ENCODE measurements around the gene ZFP28. TPM values are rescaled to one million over a fixed set of nuclear protein-coding genes. Genes with fewer than 3 reads are reported as not detected.

ZFP28 gene
- total RNA-seq, 2 experiments from 2014 or later = 4.2 to 4.7 TPM

DNA sequence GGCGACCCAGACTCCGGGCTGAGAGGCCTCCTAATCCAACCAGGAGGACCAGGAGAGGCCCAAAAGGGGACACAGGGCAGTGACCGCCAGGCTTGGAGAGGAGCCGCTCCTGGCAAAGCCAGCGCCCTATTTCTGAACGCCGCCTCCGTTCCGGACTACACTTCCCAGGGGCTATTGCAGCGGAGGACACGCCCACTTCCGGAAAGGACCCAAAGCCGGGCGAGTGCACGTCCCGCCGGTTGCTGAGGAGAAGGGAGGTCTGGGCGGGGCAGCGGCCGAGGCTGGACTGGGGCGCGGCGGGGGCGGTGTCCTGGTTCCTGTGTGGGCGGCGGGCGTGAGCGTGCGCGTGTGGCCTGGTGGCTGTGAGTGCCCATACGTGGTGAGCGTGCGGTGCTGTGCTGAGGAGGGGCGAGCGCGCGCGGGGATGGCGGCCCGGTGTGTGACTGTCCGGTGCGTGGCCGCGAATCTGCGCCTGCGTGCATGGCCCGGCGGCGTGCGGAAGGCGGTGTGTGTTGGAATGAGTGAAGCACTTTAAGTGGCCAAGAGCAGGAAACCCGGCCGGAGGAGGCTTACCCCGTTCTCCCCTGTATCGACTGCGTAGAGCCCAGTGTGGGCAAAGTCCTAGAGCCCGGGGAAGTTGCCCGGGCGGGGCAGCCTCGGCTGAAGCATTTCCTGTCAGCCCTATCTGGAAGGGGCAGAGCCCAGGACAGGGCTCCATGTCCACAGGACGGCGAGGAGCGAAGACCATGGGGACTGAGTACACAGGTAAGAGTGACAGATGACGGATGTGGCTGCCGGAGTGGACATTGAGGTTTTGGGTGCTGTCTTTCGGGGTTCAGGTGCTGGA is 28.7 kb downstream of the ZFP28 start, which contains the start of gene ZNF470:
Gene ZNF470 (plus strand): TSS at position 195 of the 847 bp plus-strand sequence. CDS start 2,844 bp downstream, outside the sequence.
- Mint-ChIP-seq H3K4me3 (peak within 1 kb of the TSS; percentile 93), H3K9me3 (ENCODE audit: low read depth) (peaks cover 30% of the 10 kb centered on the region), H3K36me3 (peaks cover 60% of the 10 kb centered on the region), H3K27ac (peak within 1 kb of the TSS; percentile 87), H3K27me3 (no peaks in the 10 kb centered on the region), H3K4me1 (peaks cover 15% of the 10 kb centered on the region)
- ATAC-seq (peak; percentile 98), DNase-seq (peak; percentile 95)
- CTCF ChIA-PET = interaction anchor here (0.8 kb wide), 1 partner anchor 29 kb away, joined by 4 read pairs; the partner anchor contains the start of gene ZFP28

GRCh38 chr19:56572589-56572988 is 33.8 kb downstream of the ZFP28 start:
- H3K9me3 Mint-ChIP-seq (ENCODE audit: low read depth) = peaks cover 46% of the 10 kb centered on the region

DNA sequence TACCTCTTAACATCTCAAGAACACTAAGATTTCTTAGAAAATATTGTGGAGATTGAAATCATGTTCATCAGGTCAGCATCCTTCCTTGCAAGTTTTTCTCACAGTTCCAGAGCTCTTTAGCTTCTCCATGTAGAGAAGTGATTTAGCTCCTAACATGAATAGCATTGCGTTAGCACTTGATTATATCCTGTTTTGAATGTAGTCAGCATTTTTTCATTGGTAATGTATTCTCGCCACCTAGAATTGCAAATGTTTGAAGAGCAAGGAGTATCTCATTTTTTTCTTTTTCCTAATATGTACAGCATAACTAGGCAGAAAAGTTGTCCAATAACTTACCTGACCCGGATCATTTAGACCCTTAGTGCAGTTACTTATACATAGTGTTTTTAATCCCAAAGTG is 35.2 kb downstream of the ZFP28 start:
- DNase-seq (no peak), ATAC-seq (no peak)
- Mint-ChIP-seq H3K4me1 (no peaks in the 10 kb centered on the region), H3K27me3 (no peaks in the 10 kb centered on the region), H3K36me3 (peaks cover 73% of the 10 kb centered on the region), H3K4me3 (no peak overlapping the region), H3K9me3 (ENCODE audit: low read depth) (peaks cover 56% of the 10 kb centered on the region), H3K27ac (no peak overlapping the region)
- CTCF ChIA-PET = no interaction called here

More at GRCh38 chr19:56572589-56572988, 33.8 kb downstream of the ZFP28 start:
- no peak for DNase-seq
- Mint-ChIP-seq H3K4me3 (no peak overlapping the region), H3K4me1 (peaks cover 6% of the 10 kb centered on the region), H3K36me3 (peaks cover 75% of the 10 kb centered on the region), H3K27ac (no peak overlapping the region), H3K27me3 (no peaks in the 10 kb centered on the region)
- CTCF ChIA-PET = no interaction called here
- ATAC-seq = no peak

DNA sequence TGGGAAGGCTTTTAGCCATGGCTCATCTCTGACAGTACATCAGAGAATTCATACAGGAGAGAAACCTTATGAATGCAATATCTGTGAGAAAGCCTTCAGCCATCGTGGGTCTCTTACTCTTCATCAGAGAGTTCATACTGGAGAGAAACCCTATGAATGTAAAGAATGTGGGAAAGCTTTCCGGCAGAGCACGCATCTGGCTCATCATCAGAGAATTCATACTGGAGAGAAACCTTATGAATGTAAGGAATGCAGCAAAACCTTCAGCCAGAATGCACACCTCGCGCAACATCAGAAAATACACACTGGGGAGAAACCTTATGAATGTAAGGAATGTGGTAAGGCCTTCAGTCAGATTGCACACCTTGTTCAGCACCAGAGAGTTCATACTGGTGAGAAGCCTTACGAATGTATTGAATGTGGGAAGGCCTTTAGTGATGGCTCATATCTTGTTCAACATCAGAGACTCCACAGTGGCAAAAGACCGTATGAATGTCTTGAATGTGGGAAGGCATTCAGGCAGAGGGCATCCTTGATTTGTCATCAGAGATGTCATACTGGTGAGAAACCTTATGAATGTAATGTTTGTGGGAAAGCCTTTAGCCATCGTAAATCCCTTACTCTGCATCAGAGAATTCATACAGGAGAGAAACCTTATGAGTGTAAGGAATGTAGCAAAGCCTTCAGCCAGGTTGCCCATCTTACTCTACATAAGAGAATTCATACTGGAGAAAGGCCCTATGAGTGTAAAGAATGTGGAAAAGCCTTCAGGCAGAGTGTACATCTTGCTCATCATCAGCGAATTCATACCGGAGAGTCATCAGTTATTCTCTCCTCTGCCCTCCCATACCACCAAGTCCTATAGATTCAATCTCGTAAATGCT is 39.2 kb downstream of the ZFP28 start:
- Mint-ChIP-seq H3K27ac (no peak overlapping the region), H3K36me3 (peaks cover 51% of the 10 kb centered on the region), H3K9me3 (ENCODE audit: low read depth) (peaks cover 65% of the 10 kb centered on the region), H3K4me1 (no peaks in the 10 kb centered on the region), H3K4me3 (no peak overlapping the region), H3K27me3 (no peaks in the 10 kb centered on the region)
- no peak for ATAC-seq
- CTCF ChIA-PET = no interaction called here
- no peak for DNase-seq

- ATAC-seq (no peak), DNase-seq (no peak)
- Mint-ChIP-seq H3K36me3 (peaks cover 29% of the 10 kb centered on the region), H3K4me3 (peak overlapping the region; percentile 97), H3K27ac (peak overlapping the region; percentile 53), H3K4me1 (peaks cover 13% of the 10 kb centered on the region), H3K27me3 (no peaks in the 10 kb centered on the region), H3K9me3 (ENCODE audit: low read depth) (peaks cover 19% of the 10 kb centered on the region)
- CTCF ChIA-PET = no interaction called here
Observed at GRCh38 chr19:56594446-56594782, 55.7 kb downstream of the ZFP28 start.

DNA sequence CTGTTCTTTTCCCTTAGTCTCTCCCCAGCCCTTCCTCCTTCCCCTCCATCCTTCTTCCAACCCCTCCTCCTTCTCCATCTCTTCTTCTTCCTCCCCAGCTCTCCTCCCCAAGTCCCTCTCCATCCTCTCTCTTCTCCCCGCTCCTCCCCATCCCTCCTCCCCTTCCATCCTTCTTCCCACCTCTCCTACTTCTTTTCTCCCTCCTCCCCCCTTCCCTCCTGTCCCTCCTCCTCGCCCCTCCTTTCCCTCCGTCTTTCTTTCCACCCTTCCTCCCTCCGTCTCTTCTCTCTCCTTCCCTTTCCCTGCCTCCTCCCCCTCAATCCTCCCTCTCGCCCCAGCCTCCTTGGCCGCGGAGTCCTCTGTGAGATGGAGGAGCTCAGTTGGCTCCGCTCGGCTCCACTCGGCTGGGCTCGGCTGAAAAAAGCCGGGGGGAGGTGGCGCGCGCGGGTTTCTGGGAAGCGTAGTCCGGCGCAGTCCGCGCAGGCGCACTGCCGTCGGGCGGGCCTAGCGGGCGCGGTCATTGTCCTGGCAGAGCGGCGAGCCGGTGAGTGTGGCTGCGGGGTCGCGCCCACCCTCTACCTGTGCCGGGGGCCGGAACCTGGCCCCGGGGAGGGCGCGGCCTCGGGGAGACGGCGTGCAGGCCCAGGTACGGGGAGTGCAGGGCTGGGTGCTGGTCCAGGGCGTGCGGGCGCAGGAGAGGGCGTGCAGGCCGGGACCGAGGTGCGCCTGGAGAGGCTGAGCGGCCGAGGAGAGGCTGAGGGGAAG is 56.2 kb downstream of the ZFP28 start, which contains the start of gene ZNF71:
Gene ZNF71 (plus strand): TSS at position 520 of the 765 bp plus-strand sequence. CDS start 6,257 bp downstream, outside the sequence.
- Mint-ChIP-seq H3K4me1 (peaks cover 13% of the 10 kb centered on the region), H3K27me3 (no peaks in the 10 kb centered on the region), H3K36me3 (peaks cover 31% of the 10 kb centered on the region), H3K4me3 (peak within 1 kb of the TSS; percentile 97), H3K9me3 (ENCODE audit: low read depth) (peaks cover 19% of the 10 kb centered on the region), H3K27ac (peak within 1 kb of the TSS; percentile 89)
- CTCF ChIA-PET = no interaction called here
- ATAC-seq (peak; percentile 97), DNase-seq (peak; percentile 91)

GRCh38 chr19:56595548-56595899 is 56.8 kb downstream of the ZFP28 start:
- ATAC-seq (peak; percentile 44), DNase-seq (no peak)
- Mint-ChIP-seq H3K4me1 (peaks cover 13% of the 10 kb centered on the region), H3K27me3 (no peaks in the 10 kb centered on the region), H3K4me3 (peak overlapping the region; percentile 97), H3K36me3 (peaks cover 33% of the 10 kb centered on the region), H3K9me3 (ENCODE audit: low read depth) (peaks cover 19% of the 10 kb centered on the region), H3K27ac (peak overlapping the region; percentile 89)
- CTCF ChIA-PET = no interaction called here

DNA sequence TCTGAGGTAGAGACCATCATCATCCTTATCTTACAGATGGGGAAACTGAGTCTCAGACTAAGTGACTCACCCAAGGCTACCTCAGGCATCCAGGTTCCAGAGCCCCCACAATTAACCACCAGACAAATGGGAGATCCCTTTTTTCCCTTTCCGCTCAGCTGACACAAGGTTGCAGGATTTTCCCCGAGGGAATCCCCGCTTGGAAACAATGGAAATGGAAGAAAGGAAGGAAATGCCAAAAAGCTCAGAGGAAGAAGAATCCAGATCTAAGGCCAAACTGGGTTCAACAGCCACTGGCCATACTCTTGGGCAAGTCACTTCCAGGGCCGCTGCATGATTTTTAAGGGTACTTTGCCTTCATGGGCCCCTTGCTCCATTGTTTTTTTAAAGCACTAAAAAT is 57.9 kb downstream of the ZFP28 start:
- peaks cover 19% of the 10 kb centered on the region for H3K9me3 Mint-ChIP-seq (ENCODE audit: low read depth)
- H3K4me3 Mint-ChIP-seq = no peak overlapping the region
- DNase-seq (no peak), ATAC-seq (no peak)
- peaks cover 13% of the 10 kb centered on the region for H3K4me1 Mint-ChIP-seq
- H3K36me3 Mint-ChIP-seq = peaks cover 45% of the 10 kb centered on the region
- CTCF ChIA-PET = no interaction called here
- no peak overlapping the region for H3K27ac Mint-ChIP-seq
- no peaks in the 10 kb centered on the region for H3K27me3 Mint-ChIP-seq

DNA sequence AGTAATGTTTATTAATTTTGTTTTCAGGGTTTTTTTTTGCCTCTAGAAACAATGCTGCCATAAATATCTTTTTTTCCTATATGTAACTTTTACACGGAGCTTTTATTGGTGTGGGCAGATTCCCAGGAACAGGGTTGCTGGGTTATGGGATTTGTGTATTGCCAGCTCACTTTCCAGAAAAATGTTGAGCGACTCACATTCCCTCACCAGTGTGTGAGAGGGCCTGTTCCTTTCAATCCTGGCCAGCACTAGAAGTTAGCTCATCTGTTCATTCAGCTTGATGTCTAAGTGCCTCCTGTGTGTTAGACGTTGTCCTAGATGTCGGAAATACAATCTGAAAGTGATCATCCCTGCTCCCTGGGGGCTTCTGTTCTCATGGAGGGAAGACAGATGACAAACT is 58.9 kb downstream of the ZFP28 start:
- Mint-ChIP-seq H3K4me1 (peaks cover 13% of the 10 kb centered on the region), H3K4me3 (no peak overlapping the region), H3K9me3 (ENCODE audit: low read depth) (peaks cover 19% of the 10 kb centered on the region), H3K27me3 (no peaks in the 10 kb centered on the region), H3K36me3 (peaks cover 54% of the 10 kb centered on the region), H3K27ac (no peak overlapping the region)
- DNase-seq = no peak
- CTCF ChIA-PET = no interaction called here
- ATAC-seq = no peak

GRCh38 chr19:56601375-56601774 is 62.6 kb downstream of the ZFP28 start:
- no peaks in the 10 kb centered on the region for H3K4me1 Mint-ChIP-seq
- H3K9me3 Mint-ChIP-seq (ENCODE audit: low read depth) = peaks cover 32% of the 10 kb centered on the region
- no peak for DNase-seq
- no peak overlapping the region for H3K4me3 Mint-ChIP-seq
- ATAC-seq = no peak
- H3K36me3 Mint-ChIP-seq = peaks cover 70% of the 10 kb centered on the region
- CTCF ChIA-PET = no interaction called here
- H3K27me3 Mint-ChIP-seq = no peaks in the 10 kb centered on the region
- H3K27ac Mint-ChIP-seq = no peak overlapping the region

- Mint-ChIP-seq H3K4me3 (no peak overlapping the region), H3K9me3 (ENCODE audit: low read depth) (peaks cover 39% of the 10 kb centered on the region), H3K36me3 (peaks cover 65% of the 10 kb centered on the region), H3K27ac (no peak overlapping the region), H3K27me3 (no peaks in the 10 kb centered on the region), H3K4me1 (no peaks in the 10 kb centered on the region)
- CTCF ChIA-PET = no interaction called here
- ATAC-seq (no peak), DNase-seq (no peak)
Observed at GRCh38 chr19:56603829-56604228, 65.1 kb downstream of the ZFP28 start.
